A549 (cell line): Measurements from ENCODE around the gene SRGAP3. TPM values are rescaled to one million over a fixed set of nuclear protein-coding genes. Genes with fewer than 3 reads are reported as not detected.

Experiments used
- ATAC-seq, 2 experiments: fragments of 200-7000 bp in 1 of 2; fragments of >200 bp in 1 of 2; cut with Nextera tagmentation in 1 of 2; cut with Tn5 transposase in 1 of 2; 3 replicates each; pipeline versions ENCODE4 v1.8.0 to v1.9.1; 2018 to 2020; ENCODE audit warnings: mild to moderate bottlenecking in 1 of 2, moderate library complexity in 1 of 2
- CTCF ChIA-PET: fragments of 300-600 bp; sonication (Branson Sonifier 250); formaldehyde crosslinking; extraction: SDS; loops from one replicate; lab custom pipeline; 2021; ENCODE audit warnings: antibody characterized with exemption, inconsistent platforms; lab: Yijun Ruan, JAX
- POLR2A ChIA-PET: fragments of 350-600 bp; formaldehyde crosslinking; extraction: SDS; loops from one replicate; lab custom pipeline; 2021; ENCODE audit warnings: antibody characterized with exemption, inconsistent platforms; lab: Yijun Ruan, JAX
- DNase-seq, 2 experiments: peaks; one replicate each; pipeline versions ENCODE4 v3.0.0 to v3.0.0-alpha.2; 2011 to 2016; ENCODE audit warnings: low read depth in 1 of 2, low spot score in 1 of 2
- FAIRE-seq: peaks from 2 replicates; lab custom pipeline; 2011; peaks lifted over from hg19 to GRCh38; lab: Jason Lieb, UNC
- H3K27ac ChIP-seq, 2 experiments: fragments of >200 bp; sonication (Bioruptor Twin); formaldehyde crosslinking; 3 replicates each; pipeline ENCODE4 v1.5.1; 2016 to 2017
- H3K4me1 ChIP-seq: fragments of >200 bp; sonication (Bioruptor Twin); formaldehyde crosslinking; 3 replicates; pipeline ENCODE4 v1.6.1; 2016
- H3K4me2 ChIP-seq: fragments of >200 bp; sonication (Bioruptor Twin); formaldehyde crosslinking; 3 replicates; pipeline ENCODE4 v1.6.1; 2016
- H3K4me3 ChIP-seq: fragments of >200 bp; sonication (Bioruptor Twin); formaldehyde crosslinking; 3 replicates; pipeline ENCODE4 v1.5.1; 2016
- H3K9me3 ChIP-seq: fragments of >200 bp; sonication (Bioruptor Twin); formaldehyde crosslinking; 3 replicates; pipeline ENCODE4 v1.6.1; 2016
- BCL3 ChIP-seq: fragments of >200 bp; sonication (Bioruptor Twin); formaldehyde crosslinking; IDR thresholded peaks from 3 replicates; pipeline ENCODE4 v1.6.1; 2016
- BHLHE40 ChIP-seq: IDR thresholded peaks from 2 replicates; pipeline ENCODE4 v1.6.1; 2012; ENCODE audit warnings: low read depth, low read length, inconsistent platforms
- CBX2 ChIP-seq: fragments of 200-600 bp; sonication (generic); IDR thresholded peaks from 2 replicates; pipeline ENCODE4 v1.6.1; 2016; ENCODE audit warnings: low read depth, mild to moderate bottlenecking, borderline replicate concordance
- CBX8 ChIP-seq: fragments of 200-600 bp; sonication (generic); IDR thresholded peaks from 2 replicates; pipeline ENCODE4 v1.6.1; 2016
- CHD4 ChIP-seq: fragments of 200-600 bp; sonication (generic); IDR thresholded peaks from 2 replicates; pipeline ENCODE4 v1.6.1; 2016; ENCODE audit warnings: antibody characterized with exemption, mild to moderate bottlenecking, borderline replicate concordance
- CTCF ChIP-seq: fragments of >200 bp; sonication (Bioruptor Twin); formaldehyde crosslinking; IDR thresholded peaks from 3 replicates; pipeline ENCODE4 v1.5.1; 2016
- EP300 ChIP-seq, 2 experiments: fragments of >200 bp; sonication (Bioruptor Twin); formaldehyde crosslinking; IDR thresholded peaks; 2 replicates in 1 of 2; 3 replicates in 1 of 2; pipeline ENCODE4 v1.6.1; 2016 to 2017
- HES2 ChIP-seq: fragments of >200 bp; sonication (Bioruptor Twin); formaldehyde crosslinking; IDR thresholded peaks from 2 replicates; pipeline ENCODE4 v1.6.1; 2016
- HMGXB4 ChIP-seq: fragments of 250-450 bp; sonication (Bioruptor Pico); IDR thresholded peaks from 2 replicates; pipeline ENCODE4 v1.5.0; 2021; ENCODE audit warnings: mild to moderate bottlenecking, moderate library complexity, borderline replicate concordance
- JUN ChIP-seq, 2 experiments: fragments of >200 bp; sonication (Bioruptor Twin); formaldehyde crosslinking; IDR thresholded peaks; 2 replicates in 1 of 2; 3 replicates in 1 of 2; pipeline ENCODE4 v1.6.1; 2016 to 2017
- MAFK ChIP-seq: fragments of 450-650 bp; IDR thresholded peaks from 2 replicates; pipeline ENCODE4 v1.6.1; 2014; ENCODE audit not compliant: partially characterized antibody
- NPAS2 ChIP-seq: fragments of 250-450 bp; sonication (Bioruptor Pico); IDR thresholded peaks from 2 replicates; pipeline ENCODE4 v1.8.0; 2022; ENCODE audit warnings: mild to moderate bottlenecking, moderate library complexity, borderline replicate concordance
- PBX3 ChIP-seq: IDR thresholded peaks from 2 replicates; pipeline ENCODE4 v1.6.1; 2012
- RAD21 ChIP-seq, 2 experiments: fragments of >200 bp in 1 of 2; sonication (Bioruptor Twin) in 1 of 2; formaldehyde crosslinking in 1 of 2; IDR thresholded peaks in 1 of 2; conservative IDR thresholded peaks in 1 of 2; 2 replicates in 1 of 2; 3 replicates in 1 of 2; pipeline ENCODE4 v1.6.1; 2012 to 2018; ENCODE audit warnings: inconsistent platforms in 1 of 2
- RARB ChIP-seq: fragments of 250-450 bp; sonication (Bioruptor Pico); IDR thresholded peaks from 2 replicates; pipeline ENCODE4 v1.8.0; 2021; ENCODE audit warnings: mild to moderate bottlenecking, moderate library complexity
- REST ChIP-seq: fragments of 200-600 bp; sonication (generic); IDR thresholded peaks from 2 replicates; pipeline ENCODE4 v1.6.1; 2016; ENCODE audit warnings: antibody characterized with exemption, mild to moderate bottlenecking, moderate library complexity
- SMC3 ChIP-seq: fragments of >200 bp; sonication (Bioruptor Twin); formaldehyde crosslinking; IDR thresholded peaks from 3 replicates; pipeline ENCODE4 v1.6.1; 2018; ENCODE audit warnings: inconsistent platforms
- SREBF2 ChIP-seq: fragments of 450-650 bp; IDR thresholded peaks from 2 replicates; pipeline ENCODE4 v1.6.1; 2014; ENCODE audit warnings: mild to moderate bottlenecking, moderate library complexity
- TP53 ChIP-seq: fragments of 250-450 bp; sonication (Bioruptor Pico); IDR thresholded peaks from 2 replicates; pipeline ENCODE4 v1.5.0; 2021; ENCODE audit warnings: mild to moderate bottlenecking, moderate library complexity
- ZC3H11A ChIP-seq: fragments of 450-650 bp; IDR thresholded peaks from 2 replicates; pipeline ENCODE4 v1.6.1; 2014; ENCODE audit warnings: antibody characterized with exemption, mild to moderate bottlenecking
- ZNF302 ChIP-seq: fragments of 250-450 bp; sonication (Bioruptor Pico); IDR thresholded peaks from 2 replicates; pipeline ENCODE4 v1.9.0; 2021; ENCODE audit warnings: inconsistent platforms, mild to moderate bottlenecking, moderate library complexity
- WGBS: methylation state at CpG from one replicate; pipeline ENCODE4 v1.1.6; 2017; ENCODE audit errors: missing lambda C conversion rate; 5-methylcytosine and 5-hydroxymethylcytosine counted together
- polyA plus RNA-seq, 4 experiments: library from polyadenylated mRNA; depleted of rRNA in 3 of 4; stranded (reverse); fragments of >200 nt; fragmentation: RNase III in 1 of 4; extraction: RNeasy Plus Mini Kit Qiagen cat#74134 plus additional on column Dnase treatment in 1 of 4; gene quantifications; 2 replicates in 3 of 4; 3 replicates in 1 of 4; pipeline ENCODE4 v1.2.3, GENCODE V29; 2011 to 2017

The SRGAP3 gene
- polyA plus RNA-seq, 2 of the 4 experiments (the other 2 are of a cell fraction), result 1.6 to 2.5 TPM

- H3K27ac ChIP-seq, result no peak overlapping the region
- no peak for TF ChIP-seq RARB
- TF ChIP-seq CBX8, result no peak
- no peak for TF ChIP-seq HMGXB4
- TF ChIP-seq BCL3, result no peak
- no peak for TF ChIP-seq HES2
- TF ChIP-seq EP300 (IDR thresholded peaks at IDR 0.05), result no peak
- no peak for TF ChIP-seq CBX2
- no peak for TF ChIP-seq ZNF302
- TF ChIP-seq PBX3, result no peak
- TF ChIP-seq REST, result no peak
- no peak for TF ChIP-seq JUN (IDR thresholded peaks at IDR 0.05)
- TF ChIP-seq SREBF2, result no peak
- no peak for TF ChIP-seq RAD21 (conservative IDR thresholded peaks at IDR 0.05 in 1 of 2, IDR thresholded peaks at IDR 0.05 in 1 of 2)
- no peak for TF ChIP-seq CHD4
- TF ChIP-seq TP53 (CRISPR knock-in tag), result no peak
- TF ChIP-seq BHLHE40, result no peak
- WGBS, result 64% methylated on average over 9 of the region's 11 CpGs
- ATAC-seq (no peak), FAIRE-seq (no peak), DNase-seq (no peak)
- H3K9me3 ChIP-seq, result peaks cover 11% of the 10 kb centered on the region; the same call in 1 of the 3 replicates
- H3K4me1 ChIP-seq, result no peaks in the 10 kb centered on the region
- CTCF ChIA-PET, result interaction anchor here (0.5 to 11.6 kb wide), 8 partner anchors 9 to 380 kb away, joined by 3 to 190 read pairs (median 4); partner anchors contain the start of gene OXTR
- POLR2A ChIA-PET, result no interaction called here
- H3K4me2 ChIP-seq, result no peak overlapping the region
- no peak overlapping the region for H3K4me3 ChIP-seq
Observed at GRCh38 chr3:8975081-8976020, 274.1 kb downstream of the SRGAP3 start.

- H3K9me3 ChIP-seq, result peaks cover 8% of the 10 kb centered on the region; the same call in 1 of the 3 replicates
- no peak overlapping the region for H3K4me2 ChIP-seq
- H3K4me3 ChIP-seq, result no peak overlapping the region
- H3K27ac ChIP-seq, result no peak overlapping the region
- 80% methylated on average over 2 of the region's 2 CpGs for WGBS
- no peaks in the 10 kb centered on the region for H3K4me1 ChIP-seq
- no peak for TF ChIP-seq SMC3
- TF ChIP-seq CTCF, result no peak
- no peak for TF ChIP-seq ZC3H11A
- no peak for TF ChIP-seq MAFK
- TF ChIP-seq HES2, result no peak
- TF ChIP-seq NPAS2, result no peak
- POLR2A ChIA-PET, result no interaction called here
- ATAC-seq (no peak), DNase-seq (no peak), FAIRE-seq (no peak)
- CTCF ChIA-PET, result interaction anchor here (0.5 to 13.2 kb wide), 8 partner anchors 13 to 381 kb away, joined by 3 to 190 read pairs (median 4); partner anchors contain the start of gene OXTR
Observed at GRCh38 chr3:8974458-8974857, 275.0 kb downstream of the SRGAP3 start.
